Measurements from ENCODE around the gene FBXW5. TPM values are rescaled to one million over a fixed set of nuclear protein-coding genes. Genes with fewer than 3 reads are reported as not detected.

FBXW5 gene
- total RNA-seq, 2 donors from 2014 or later = 156 to 161 TPM

- TF ChIP-seq CTCF (IDR thresholded peaks at IDR 0.05) (no peak), POLR2A (IDR thresholded peaks at IDR 0.05) (no peak)
- H3K4me1 ChIP-seq = peaks cover 7% of the 10 kb centered on the region
- H3K27ac ChIP-seq = no peak overlapping the region
- no peak for ATAC-seq
- H3K27me3 ChIP-seq = no peaks in the 10 kb centered on the region
- H3K9me3 ChIP-seq = no peaks in the 10 kb centered on the region
- no peaks in the 10 kb centered on the region for H3K36me3 ChIP-seq (replicated peaks in 1 of 2; ENCODE audit: insufficient read depth in 1 of 2, low read depth in 2 of 2)
- DNase-seq = no peak
- intact Hi-C loops (cut with DNase I) = no loop called here
- 93 to 100% methylated on average over 3 to 5 of the region's 11 CpGs for WGBS, 2 donors
- H3K4me3 ChIP-seq = no peak overlapping the region
Measured at GRCh38 chr9:136970361-136970760, 25.8 kb upstream of the FBXW5 start.

GRCh38 chr9:136969774-136970173 is 25.2 kb upstream of the FBXW5 start:
- WGBS, 2 donors = 44 to 69% methylated on average over 3 to 5 of the region's 5 CpGs
- Histone ChIP-seq H3K27me3 (no peaks in the 10 kb centered on the region), H3K4me3 (no peak overlapping the region), H3K9me3 (no peaks in the 10 kb centered on the region), H3K4me1 (peaks cover 7% of the 10 kb centered on the region), H3K27ac (no peak overlapping the region), H3K36me3 (replicated peaks in 1 of 2; ENCODE audit: insufficient read depth in 1 of 2, low read depth in 2 of 2) (no peaks in the 10 kb centered on the region)
- TF ChIP-seq POLR2A (IDR thresholded peaks at IDR 0.05) (no peak), CTCF (IDR thresholded peaks at IDR 0.05) (no peak)
- no peak for ATAC-seq
- DNase-seq = no peak
- intact Hi-C loops (cut with DNase I) = no loop called here

GRCh38 chr9:136969150-136969549 is 24.6 kb upstream of the FBXW5 start:
- intact Hi-C loops (cut with DNase I) = no loop called here
- Histone ChIP-seq H3K27ac (no peak overlapping the region), H3K27me3 (no peaks in the 10 kb centered on the region), H3K36me3 (replicated peaks in 1 of 2; ENCODE audit: insufficient read depth in 1 of 2, low read depth in 2 of 2) (no peaks in the 10 kb centered on the region), H3K4me3 (no peak overlapping the region), H3K9me3 (no peaks in the 10 kb centered on the region), H3K4me1 (peaks cover 7% of the 10 kb centered on the region)
- 79% methylated on average over 10 of the region's 17 CpGs; no CpG with 5 or more reads in 1 of the 2 donors for WGBS, 2 donors
- ATAC-seq = no peak
- no peak for DNase-seq
- TF ChIP-seq POLR2A (IDR thresholded peaks at IDR 0.05) (no peak), CTCF (IDR thresholded peaks at IDR 0.05) (no peak)

- no peak for TF ChIP-seq CTCF (IDR thresholded peaks at IDR 0.05)
- TF ChIP-seq POLR2A (IDR thresholded peaks at IDR 0.05) = no peak
- Histone ChIP-seq H3K27me3 (no peaks in the 10 kb centered on the region), H3K27ac (no peak overlapping the region), H3K4me1 (peaks cover 7% of the 10 kb centered on the region), H3K36me3 (replicated peaks in 1 of 2; ENCODE audit: insufficient read depth in 1 of 2, low read depth in 2 of 2) (no peaks in the 10 kb centered on the region), H3K4me3 (no peak overlapping the region), H3K9me3 (no peaks in the 10 kb centered on the region)
- intact Hi-C loops (cut with DNase I) = no loop called here
- ATAC-seq (no peak), DNase-seq (no peak)
- WGBS, 2 donors = 51 to 76% methylated on average over 3 to 15 of the region's 17 CpGs
Measured at GRCh38 chr9:136968333-136969127, 24.0 kb upstream of the FBXW5 start.
